Peyer's patch (tissue), 4 donors: ENCODE results near the gene TEKT1.

ENCODE experiments used
- POLR2A ChIP-seq, 2 donors: fragments of 450-650 bp; IDR thresholded peaks; one replicate each; pipeline ENCODE4 v1.5.1; 2017; ENCODE audit warnings: antibody characterized with exemption in 2 of 2, mild to moderate bottlenecking in 2 of 2, moderate library complexity in 2 of 2
- TF ChIP-seq, protein P1 (sequence below), 6 experiments: fragments of 450-650 bp in 4 of 6; fragments of 200-600 bp in 2 of 6; sonication (generic) in 1 of 6; IDR thresholded peaks; one replicate each; pipeline ENCODE4 v1.5.1; 2017 to 2019; ENCODE audit warnings: antibody characterized with exemption in 6 of 6, mild to moderate bottlenecking in 3 of 6, moderate library complexity in 1 of 6

DNA sequence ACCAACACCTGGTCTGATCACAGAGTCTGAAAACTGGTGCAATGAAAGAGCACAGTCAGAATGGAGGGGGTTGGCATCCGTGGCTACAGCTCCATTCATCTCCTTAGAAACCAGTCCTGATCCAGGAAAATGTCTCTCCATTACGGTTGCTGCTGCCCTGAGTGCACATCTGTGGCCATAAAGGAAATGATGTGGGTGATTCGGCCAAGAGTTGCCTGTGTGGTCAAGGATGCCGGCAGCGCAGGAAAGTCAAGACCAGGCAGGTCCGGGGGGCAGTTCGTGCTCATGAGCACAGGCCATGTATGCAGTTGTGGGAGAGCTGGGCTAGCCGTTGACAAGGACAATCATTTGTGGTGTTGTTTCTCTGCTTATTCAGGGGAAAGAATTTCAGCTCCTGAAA, 69.8 kb downstream of the TEKT1 start:
- TF ChIP-seq, protein P1, sequence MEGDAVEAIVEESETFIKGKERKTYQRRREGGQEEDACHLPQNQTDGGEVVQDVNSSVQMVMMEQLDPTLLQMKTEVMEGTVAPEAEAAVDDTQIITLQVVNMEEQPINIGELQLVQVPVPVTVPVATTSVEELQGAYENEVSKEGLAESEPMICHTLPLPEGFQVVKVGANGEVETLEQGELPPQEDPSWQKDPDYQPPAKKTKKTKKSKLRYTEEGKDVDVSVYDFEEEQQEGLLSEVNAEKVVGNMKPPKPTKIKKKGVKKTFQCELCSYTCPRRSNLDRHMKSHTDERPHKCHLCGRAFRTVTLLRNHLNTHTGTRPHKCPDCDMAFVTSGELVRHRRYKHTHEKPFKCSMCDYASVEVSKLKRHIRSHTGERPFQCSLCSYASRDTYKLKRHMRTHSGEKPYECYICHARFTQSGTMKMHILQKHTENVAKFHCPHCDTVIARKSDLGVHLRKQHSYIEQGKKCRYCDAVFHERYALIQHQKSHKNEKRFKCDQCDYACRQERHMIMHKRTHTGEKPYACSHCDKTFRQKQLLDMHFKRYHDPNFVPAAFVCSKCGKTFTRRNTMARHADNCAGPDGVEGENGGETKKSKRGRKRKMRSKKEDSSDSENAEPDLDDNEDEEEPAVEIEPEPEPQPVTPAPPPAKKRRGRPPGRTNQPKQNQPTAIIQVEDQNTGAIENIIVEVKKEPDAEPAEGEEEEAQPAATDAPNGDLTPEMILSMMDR (IDR thresholded peaks at IDR 0.05) = no peak
- TF ChIP-seq POLR2A (IDR thresholded peaks at IDR 0.05) = no peak
